ENCODE data around the gene MYCN.

MYCN gene

DNA sequence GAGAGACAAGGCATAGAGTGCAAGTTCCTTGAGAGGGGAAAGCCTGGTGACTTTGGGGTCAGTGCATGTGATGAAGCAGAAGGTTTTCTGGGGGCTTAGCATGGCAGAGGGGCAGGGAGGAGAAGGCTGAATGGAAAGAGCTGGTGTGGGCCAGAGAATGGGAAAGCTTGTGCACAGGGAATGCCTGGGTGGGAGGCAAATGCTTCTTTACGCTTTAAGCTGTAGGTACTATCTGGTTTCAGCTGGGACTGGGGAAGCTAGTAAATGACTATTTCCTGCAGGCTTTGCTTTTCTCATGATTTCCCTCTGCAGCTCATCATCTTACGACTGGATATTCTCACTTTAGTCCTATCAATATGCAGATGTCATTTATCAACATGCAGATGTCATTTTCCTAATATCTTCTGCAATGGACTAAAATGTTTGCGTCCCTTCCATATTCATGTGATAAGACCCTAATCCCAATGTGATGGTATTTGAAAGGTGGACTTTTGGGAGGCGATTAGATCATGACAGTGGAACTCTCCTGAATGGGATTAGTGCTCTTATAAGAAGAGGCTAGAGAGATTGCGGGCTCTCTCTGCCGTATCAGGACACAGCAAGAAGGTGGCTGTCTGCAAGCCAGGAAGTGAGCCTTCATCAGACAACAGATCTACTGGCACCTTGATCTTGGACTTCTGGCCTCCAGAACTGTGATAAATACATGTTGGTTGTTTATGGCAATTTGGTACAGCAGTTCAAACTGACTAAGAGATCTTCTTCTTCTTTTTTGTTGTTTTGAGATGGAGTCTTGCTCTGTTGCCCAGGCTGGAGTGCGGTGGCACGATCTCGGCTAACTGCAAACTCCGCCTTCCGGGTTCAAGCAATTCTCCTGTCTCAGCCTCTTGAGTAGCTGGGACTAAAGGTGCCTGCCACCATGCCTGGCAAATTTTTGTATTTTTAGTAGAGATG lies 50.1 kb downstream of the MYCN start:
- TF ChIP-seq TCF12 (IDR thresholded peaks at IDR 0.05; ENCODE audit: low read depth) (no peak), RAD21 (IDR thresholded peaks at IDR 0.05; ENCODE audit: low read depth) (no peak), CREB1 (IDR thresholded peaks at IDR 0.05; ENCODE audit: low read depth) (no peak), EGR1 (IDR thresholded peaks at IDR 0.05) (no peak), TAF1 (IDR thresholded peaks at IDR 0.05; ENCODE audit: low read depth) (no peak), NFIC (IDR thresholded peaks at IDR 0.05) (no peak), FOXM1 (IDR thresholded peaks at IDR 0.05; ENCODE audit: borderline replicate concordance, low read depth) (no peak), TEAD4 (IDR thresholded peaks at IDR 0.05) (no peak), EP300 (IDR thresholded peaks at IDR 0.05; ENCODE audit: borderline replicate concordance) (no peak)
- TF ChIP-seq, protein P1, sequence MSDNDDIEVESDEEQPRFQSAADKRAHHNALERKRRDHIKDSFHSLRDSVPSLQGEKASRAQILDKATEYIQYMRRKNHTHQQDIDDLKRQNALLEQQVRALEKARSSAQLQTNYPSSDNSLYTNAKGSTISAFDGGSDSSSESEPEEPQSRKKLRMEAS (IDR thresholded peaks at IDR 0.05) = no peak
- TF ChIP-seq, protein P2, sequence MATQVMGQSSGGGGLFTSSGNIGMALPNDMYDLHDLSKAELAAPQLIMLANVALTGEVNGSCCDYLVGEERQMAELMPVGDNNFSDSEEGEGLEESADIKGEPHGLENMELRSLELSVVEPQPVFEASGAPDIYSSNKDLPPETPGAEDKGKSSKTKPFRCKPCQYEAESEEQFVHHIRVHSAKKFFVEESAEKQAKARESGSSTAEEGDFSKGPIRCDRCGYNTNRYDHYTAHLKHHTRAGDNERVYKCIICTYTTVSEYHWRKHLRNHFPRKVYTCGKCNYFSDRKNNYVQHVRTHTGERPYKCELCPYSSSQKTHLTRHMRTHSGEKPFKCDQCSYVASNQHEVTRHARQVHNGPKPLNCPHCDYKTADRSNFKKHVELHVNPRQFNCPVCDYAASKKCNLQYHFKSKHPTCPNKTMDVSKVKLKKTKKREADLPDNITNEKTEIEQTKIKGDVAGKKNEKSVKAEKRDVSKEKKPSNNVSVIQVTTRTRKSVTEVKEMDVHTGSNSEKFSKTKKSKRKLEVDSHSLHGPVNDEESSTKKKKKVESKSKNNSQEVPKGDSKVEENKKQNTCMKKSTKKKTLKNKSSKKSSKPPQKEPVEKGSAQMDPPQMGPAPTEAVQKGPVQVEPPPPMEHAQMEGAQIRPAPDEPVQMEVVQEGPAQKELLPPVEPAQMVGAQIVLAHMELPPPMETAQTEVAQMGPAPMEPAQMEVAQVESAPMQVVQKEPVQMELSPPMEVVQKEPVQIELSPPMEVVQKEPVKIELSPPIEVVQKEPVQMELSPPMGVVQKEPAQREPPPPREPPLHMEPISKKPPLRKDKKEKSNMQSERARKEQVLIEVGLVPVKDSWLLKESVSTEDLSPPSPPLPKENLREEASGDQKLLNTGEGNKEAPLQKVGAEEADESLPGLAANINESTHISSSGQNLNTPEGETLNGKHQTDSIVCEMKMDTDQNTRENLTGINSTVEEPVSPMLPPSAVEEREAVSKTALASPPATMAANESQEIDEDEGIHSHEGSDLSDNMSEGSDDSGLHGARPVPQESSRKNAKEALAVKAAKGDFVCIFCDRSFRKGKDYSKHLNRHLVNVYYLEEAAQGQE (IDR thresholded peaks at IDR 0.05; ENCODE audit: low read depth) = no peak

DNA sequence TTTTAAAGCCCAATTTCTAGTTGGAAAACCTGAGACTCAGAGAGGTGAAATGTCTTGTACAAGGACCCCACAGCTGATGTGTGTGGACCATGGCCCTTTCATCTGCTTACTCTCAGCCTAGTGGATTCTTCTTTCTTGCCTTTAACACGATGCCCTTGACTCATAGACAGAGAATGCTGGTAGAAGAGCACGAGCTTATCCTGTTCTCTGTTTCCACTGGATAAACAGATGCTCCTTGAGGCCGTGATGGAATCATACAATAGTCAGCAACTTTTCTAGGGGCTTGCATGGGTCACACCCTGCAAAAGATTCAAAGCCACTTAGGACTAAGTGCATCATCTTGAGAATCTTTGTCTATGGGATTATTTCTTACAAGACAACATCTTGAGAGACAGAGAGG lies 50.9 kb downstream of the MYCN start:
- TF ChIP-seq FOXM1 (IDR thresholded peaks at IDR 0.05; ENCODE audit: borderline replicate concordance, low read depth) = no peak
- no peak for TF ChIP-seq RAD21 (IDR thresholded peaks at IDR 0.05; ENCODE audit: low read depth)
- no peak for TF ChIP-seq CEBPB (IDR thresholded peaks at IDR 0.05)
- no peak for TF ChIP-seq EGR1 (IDR thresholded peaks at IDR 0.05)
- no peak for TF ChIP-seq TCF12 (IDR thresholded peaks at IDR 0.05; ENCODE audit: low read depth)
- no peak for TF ChIP-seq EP300 (IDR thresholded peaks at IDR 0.05; ENCODE audit: borderline replicate concordance)
- TF ChIP-seq CREB1 (IDR thresholded peaks at IDR 0.05; ENCODE audit: low read depth) = no peak
- no peak for TF ChIP-seq YY1 (IDR thresholded peaks at IDR 0.05; ENCODE audit: low read depth)
- TF ChIP-seq, protein P3, sequence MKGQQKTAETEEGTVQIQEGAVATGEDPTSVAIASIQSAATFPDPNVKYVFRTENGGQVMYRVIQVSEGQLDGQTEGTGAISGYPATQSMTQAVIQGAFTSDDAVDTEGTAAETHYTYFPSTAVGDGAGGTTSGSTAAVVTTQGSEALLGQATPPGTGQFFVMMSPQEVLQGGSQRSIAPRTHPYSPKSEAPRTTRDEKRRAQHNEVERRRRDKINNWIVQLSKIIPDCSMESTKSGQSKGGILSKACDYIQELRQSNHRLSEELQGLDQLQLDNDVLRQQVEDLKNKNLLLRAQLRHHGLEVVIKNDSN (IDR thresholded peaks at IDR 0.05) = no peak
- no peak for TF ChIP-seq TEAD4 (IDR thresholded peaks at IDR 0.05)
- TF ChIP-seq, protein P2 (IDR thresholded peaks at IDR 0.05; ENCODE audit: low read depth) = no peak

DNA sequence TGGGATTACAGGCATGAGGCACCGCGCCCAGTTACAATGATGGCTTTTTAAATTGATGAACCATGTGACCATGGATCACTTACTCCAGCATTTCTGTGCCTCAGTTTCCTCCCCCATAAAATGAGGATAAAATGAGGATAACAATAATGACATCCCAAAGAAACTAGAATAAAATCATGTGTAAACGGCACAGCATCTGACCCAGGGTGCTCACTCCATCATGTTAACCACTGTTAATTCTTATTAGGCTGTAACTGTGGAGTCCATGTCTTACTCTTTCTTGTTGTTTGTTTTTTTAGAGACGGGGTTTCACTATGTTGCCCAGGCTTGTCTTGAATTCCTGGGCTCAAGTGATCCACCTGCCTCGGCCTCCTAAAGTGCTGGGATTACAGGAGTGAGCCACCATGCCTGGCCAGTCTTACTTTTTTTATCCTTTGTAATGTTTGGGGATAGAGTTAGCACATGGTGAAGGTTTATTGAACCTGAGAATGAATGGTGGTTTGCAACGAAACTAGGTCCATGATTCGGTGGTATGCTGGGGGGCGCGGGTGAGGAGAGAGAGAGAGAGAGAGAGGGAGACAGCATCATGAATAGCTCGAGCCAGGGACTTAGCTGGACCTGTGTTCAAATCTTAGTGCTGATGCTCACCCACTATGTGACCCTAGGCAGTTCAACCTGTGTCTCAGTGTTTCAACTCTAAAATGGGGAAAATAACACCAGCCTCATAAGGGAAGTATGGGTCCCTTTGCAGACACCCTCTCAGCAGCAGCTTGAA lies 52.3 kb downstream of the MYCN start:
- TF ChIP-seq RAD21 (IDR thresholded peaks at IDR 0.05; ENCODE audit: low read depth) (no peak), TEAD4 (IDR thresholded peaks at IDR 0.05) (no peak), TCF12 (IDR thresholded peaks at IDR 0.05; ENCODE audit: low read depth) (no peak), EP300 (IDR thresholded peaks at IDR 0.05; ENCODE audit: borderline replicate concordance) (no peak), ZBTB7A (IDR thresholded peaks at IDR 0.05; ENCODE audit: low read depth) (no peak), CEBPB (IDR thresholded peaks at IDR 0.05) (no peak), NFIC (IDR thresholded peaks at IDR 0.05) (no peak), CREB1 (IDR thresholded peaks at IDR 0.05; ENCODE audit: low read depth) (no peak), FOXM1 (IDR thresholded peaks at IDR 0.05; ENCODE audit: borderline replicate concordance, low read depth) (no peak), EGR1 (IDR thresholded peaks at IDR 0.05) (no peak)
- TF ChIP-seq, protein P2 (IDR thresholded peaks at IDR 0.05; ENCODE audit: low read depth) = no peak
- TF ChIP-seq, protein P3 (IDR thresholded peaks at IDR 0.05) = no peak

DNA sequence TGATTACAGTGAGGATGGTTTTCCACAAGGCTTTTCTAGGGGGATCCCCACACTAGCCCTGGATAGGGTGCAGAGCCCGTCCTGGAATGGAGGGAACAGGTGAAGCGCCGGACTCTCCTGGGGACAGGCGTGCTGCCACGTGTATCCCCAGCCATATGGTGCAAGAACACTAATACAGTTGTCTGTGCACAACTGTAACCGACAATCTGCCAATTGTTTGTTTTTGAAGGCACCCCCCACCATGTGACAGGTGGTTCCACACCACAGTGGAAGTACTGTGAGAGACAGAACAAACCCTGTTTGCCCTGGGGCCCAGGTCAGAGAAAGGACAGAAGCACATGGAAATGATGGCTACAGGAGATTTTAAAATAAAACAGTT lies 52.9 kb downstream of the MYCN start:
- TF ChIP-seq CEBPB (IDR thresholded peaks at IDR 0.05) (no peak), YY1 (IDR thresholded peaks at IDR 0.05; ENCODE audit: low read depth) (no peak), EGR1 (IDR thresholded peaks at IDR 0.05) (no peak), TAF1 (IDR thresholded peaks at IDR 0.05; ENCODE audit: low read depth) (no peak), ZBTB7A (IDR thresholded peaks at IDR 0.05; ENCODE audit: low read depth) (no peak), NFIC (IDR thresholded peaks at IDR 0.05) (no peak), RAD21 (IDR thresholded peaks at IDR 0.05; ENCODE audit: low read depth) (no peak), EP300 (IDR thresholded peaks at IDR 0.05; ENCODE audit: borderline replicate concordance) (no peak), TEAD4 (IDR thresholded peaks at IDR 0.05) (no peak), TCF12 (IDR thresholded peaks at IDR 0.05; ENCODE audit: low read depth) (no peak), CREB1 (IDR thresholded peaks at IDR 0.05; ENCODE audit: low read depth) (no peak)
- TF ChIP-seq, protein P1 (IDR thresholded peaks at IDR 0.05) = no peak
- TF ChIP-seq, protein P2 (IDR thresholded peaks at IDR 0.05; ENCODE audit: low read depth) = no peak
- TF ChIP-seq, protein P3 (IDR thresholded peaks at IDR 0.05) = no peak

Measured in Ishikawa (cell line).